ENCODE data around the gene HCAR2.
"Not testable (repeated sequence)": the region's sequence is repeated elsewhere in the genome, so short reads cannot be mapped to it uniquely, and the experiment has no call there.

The HCAR2 gene

GRCh38 chr12:122665349-122665748 lies 37.8 kb downstream of the HCAR2 start:
- no peak for DNase-seq (ENCODE audit: low read depth)

GRCh38 chr12:122661938-122662337 lies 41.2 kb downstream of the HCAR2 start:
- no peak for DNase-seq (ENCODE audit: low read depth)

- no peak for DNase-seq (ENCODE audit: low read depth)
Observed at GRCh38 chr12:122661246-122661645, 41.9 kb downstream of the HCAR2 start.

- no peak for DNase-seq (ENCODE audit: low read depth)
Observed at GRCh38 chr12:122659579-122659978, 43.6 kb downstream of the HCAR2 start.

GRCh38 chr12:122656298-122656697 lies 46.9 kb downstream of the HCAR2 start:
- no peak for DNase-seq (ENCODE audit: low read depth)

DNA sequence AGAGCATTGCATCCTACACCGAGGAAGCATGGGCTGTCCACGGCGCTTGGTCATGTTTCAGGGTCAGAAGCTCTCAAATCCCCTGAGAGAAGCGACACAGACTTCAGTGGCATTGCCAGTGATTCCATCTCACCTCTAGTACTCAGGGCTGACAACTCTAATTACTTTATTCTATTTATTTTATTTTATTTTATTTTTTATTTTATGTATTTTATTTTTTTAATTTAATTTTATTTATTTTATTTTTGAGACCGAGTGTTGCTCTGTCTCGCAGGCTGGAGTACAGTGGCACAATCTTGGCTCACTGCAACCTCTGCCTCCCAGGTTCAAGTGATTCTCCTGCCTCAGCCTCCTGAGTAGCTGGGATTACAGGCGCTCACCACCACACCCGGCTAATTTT lies 49.9 kb downstream of the HCAR2 start:
- not testable (repeated sequence) for DNase-seq (ENCODE audit: low read depth)

- no peak for DNase-seq (ENCODE audit: low read depth)
Observed at GRCh38 chr12:122651520-122652224, 51.5 kb downstream of the HCAR2 start.

Measured in activated T-cell treated with anti-CD3 and anti-CD28 coated beads for 24 hours (primary cell).